ENCODE measurements around the gene MAP4K2. TPM values are rescaled to one million over a fixed set of nuclear protein-coding genes. Genes with fewer than 3 reads are reported as not detected.

The MAP4K2 gene
- polyA plus RNA-seq, 1 of the 3 experiments (the other 2 are of a cell fraction) = 20.0 TPM

- under 1% methylated on average over 29 of the region's 46 CpGs for whole genome bisulfite sequencing (ENCODE audit: low lambda C conversion rate)
- Histone ChIP-seq H3F3A (replicated peaks; ENCODE audit: insufficient read depth) (peaks cover 4% of the 10 kb centered on the region), H3K36me3 (replicated peaks in 1 of 2; ENCODE audit: control insufficient read depth in 1 of 2, insufficient read depth in 2 of 2, low read length in 1 of 2) (peaks cover 0 to 24% of the 10 kb centered on the region in 2 experiments), H3K27me3 (ENCODE audit: insufficient read depth) (no peaks in the 10 kb centered on the region), H3K27ac (ENCODE audit: low read depth in 2 of 2, low read length in 1 of 2) (peak within 1 kb of the TSS; percentile 39 to 48; a peak in 2 of 4 replicates), H3K9ac (peak within 1 kb of the TSS; percentile 73), H2AFZ (ENCODE audit: low read depth) (peak within 1 kb of the TSS; percentile 93; the same call in 1 of the 2 replicates), H3K9me3 (no peaks in the 10 kb centered on the region), H3K4me3 (ENCODE audit: low read depth in 2 of 2, low read length in 1 of 2) (peak within 1 kb of the TSS; percentile 68 to 96), H3K79me2 (ENCODE audit: insufficient read depth) (peaks cover 11% of the 10 kb centered on the region), H4K20me1 (ENCODE audit: insufficient read depth) (no peaks in the 10 kb centered on the region), H3K4me1 (ENCODE audit: control insufficient read depth in 1 of 2, insufficient read depth in 2 of 2, low read depth in 1 of 2, low read length in 1 of 2) (peaks cover 8% of the 10 kb centered on the region in 2 experiments; a peak in 2 of 4 replicates), H3K4me2 (peak within 1 kb of the TSS; percentile 99), H3K9me2 (no peaks in the 10 kb centered on the region)
- DNase-seq = peak; percentile 97
- TF ChIP-seq JUND (IDR thresholded peaks at IDR 0.05) = no peak
- no peak for TF ChIP-seq USF2 (IDR thresholded peaks at IDR 0.05; ENCODE audit: borderline replicate concordance, low read depth, low read length)
- no peak for TF ChIP-seq EP300 (IDR thresholded peaks at IDR 0.05; ENCODE audit: borderline replicate concordance in 1 of 2, low read depth in 1 of 2, low read length in 1 of 2)
- peak; percentile 53; the same call in 1 of the 2 replicates for TF ChIP-seq TAF1 (IDR thresholded peaks at IDR 0.05; ENCODE audit: borderline replicate concordance, low read depth, low read length)
- no peak for TF ChIP-seq NFIC (IDR thresholded peaks at IDR 0.05; ENCODE audit: borderline replicate concordance)
- TF ChIP-seq, protein P1, sequence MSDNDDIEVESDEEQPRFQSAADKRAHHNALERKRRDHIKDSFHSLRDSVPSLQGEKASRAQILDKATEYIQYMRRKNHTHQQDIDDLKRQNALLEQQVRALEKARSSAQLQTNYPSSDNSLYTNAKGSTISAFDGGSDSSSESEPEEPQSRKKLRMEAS (IDR thresholded peaks at IDR 0.05; ENCODE audit: low read depth) = peak; percentile 68
- TF ChIP-seq SMC3 (IDR thresholded peaks at IDR 0.05; ENCODE audit: low read depth, low read length) = no peak
- peak; percentile 90 for TF ChIP-seq ELF1 (IDR thresholded peaks at IDR 0.05)
- TF ChIP-seq YY1 (IDR thresholded peaks at IDR 0.05; ENCODE audit: low read depth) = peak; percentile 51; the same call in 1 of the 2 replicates
- peak; percentile 47 for TF ChIP-seq NRF1 (IDR thresholded peaks at IDR 0.05; ENCODE audit: low read depth, low read length)
- TF ChIP-seq POLR2AphosphoS5 (IDR thresholded peaks at IDR 0.05; ENCODE audit: low read depth, low read length) = peak; percentile 79
- TF ChIP-seq GABPA (IDR thresholded peaks at IDR 0.05; ENCODE audit: low read depth) = peak; percentile 77
- TF ChIP-seq MXI1 (IDR thresholded peaks at IDR 0.05; ENCODE audit: low read depth, low read length) = peak; percentile 91
- peak; percentile 57; the same call in 1 of the 2 replicates for TF ChIP-seq SIN3A (IDR thresholded peaks at IDR 0.05; ENCODE audit: borderline replicate concordance, low read depth, low read length)
- POLR2A ChIA-PET = interaction anchor here (0.5 to 1.7 kb wide), 6 partner anchors 12 to 200 kb away, joined by 3 to 6 read pairs (median 4); partner anchors contain the start of gene EHD1
- CTCF ChIA-PET = interaction anchor here (0.9 to 1.6 kb wide), 7 partner anchors 10 to 122 kb away, joined by 3 to 6 read pairs (median 4); partner anchors contain the start of gene CDC42BPG
These were observed 7.4 kb upstream of the MAP4K2 start, which contains the start of gene MEN1 for GRCh38 chr11:64810271-64810890. Gene MEN1, minus strand, starts transcription at chr11:64810551. Its CDS starts 442 bp downstream, at chr11:64810109.

DNA sequence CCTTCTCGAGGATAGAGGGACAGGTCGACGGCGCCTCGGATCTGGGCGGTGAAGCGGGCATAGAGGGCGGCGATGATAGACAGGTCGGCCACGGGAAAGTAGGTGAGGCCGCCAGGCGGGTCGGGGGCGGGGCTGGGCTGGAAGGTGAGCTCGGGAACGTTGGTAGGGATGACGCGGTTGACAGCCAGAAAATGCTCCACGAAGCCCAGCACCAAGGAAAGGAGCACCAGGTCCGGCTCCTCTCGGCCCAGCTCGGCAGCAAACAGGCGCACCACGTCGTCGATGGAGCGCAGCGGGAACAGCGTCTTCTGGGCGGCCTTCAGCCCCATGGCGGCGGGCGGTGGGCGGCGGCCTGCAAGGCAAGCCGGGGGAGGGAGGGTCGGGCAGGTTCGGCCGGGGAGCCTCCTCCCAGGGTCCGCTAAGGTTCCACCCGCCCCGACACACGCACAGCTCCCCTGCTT, 6.8 kb upstream of the MAP4K2 start:
- H3K4me2 ChIP-seq = peak overlapping the region; percentile 99
- H3K79me2 ChIP-seq (ENCODE audit: insufficient read depth) = peaks cover 11% of the 10 kb centered on the region
- peak overlapping the region; percentile 39 to 48; a peak in 2 of 4 replicates for H3K27ac ChIP-seq (ENCODE audit: low read depth in 2 of 2, low read length in 1 of 2)
- 0 out of 2 replicates have a peak overlapping the region, but pooled peaks have one; percentile 79 for H2AFZ ChIP-seq (ENCODE audit: low read depth)
- H3F3A ChIP-seq (replicated peaks; ENCODE audit: insufficient read depth) = peaks cover 4% of the 10 kb centered on the region
- no peaks in the 10 kb centered on the region for H3K9me3 ChIP-seq
- H3K9me2 ChIP-seq = no peaks in the 10 kb centered on the region
- POLR2A ChIA-PET = interaction anchor here (0.5 to 0.8 kb wide), 2 partner anchors 13 to 200 kb away, joined by 3 to 5 read pairs; no protein-coding TSS in a partner anchor
- peak overlapping the region; percentile 68 to 96 for H3K4me3 ChIP-seq (ENCODE audit: low read depth in 2 of 2, low read length in 1 of 2)
- DNase-seq = peak; percentile 81
- H3K27me3 ChIP-seq (ENCODE audit: insufficient read depth) = no peaks in the 10 kb centered on the region
- peak overlapping the region; percentile 73 for H3K9ac ChIP-seq
- no peaks in the 10 kb centered on the region for H4K20me1 ChIP-seq (ENCODE audit: insufficient read depth)
- H3K4me1 ChIP-seq (ENCODE audit: control insufficient read depth in 1 of 2, insufficient read depth in 2 of 2, low read depth in 1 of 2, low read length in 1 of 2) = peaks cover 8% of the 10 kb centered on the region in 2 experiments; a peak in 2 of 4 replicates
- H3K36me3 ChIP-seq (replicated peaks in 1 of 2; ENCODE audit: control insufficient read depth in 1 of 2, insufficient read depth in 2 of 2, low read length in 1 of 2) = peaks cover 0 to 29% of the 10 kb centered on the region in 2 experiments
- 8% methylated on average over 20 of the region's 44 CpGs for WGBS (ENCODE audit: low lambda C conversion rate)
- CTCF ChIA-PET = interaction anchor here (1.2 to 1.7 kb wide), 6 partner anchors 9 to 85 kb away, joined by 3 to 4 read pairs (median 4); partner anchors contain the start of gene CDC42BPG
- TF ChIP-seq REST (IDR thresholded peaks at IDR 0.05; ENCODE audit: low read depth, low read length) (no peak), MXI1 (IDR thresholded peaks at IDR 0.05; ENCODE audit: low read depth, low read length) (no peak), SMC3 (IDR thresholded peaks at IDR 0.05; ENCODE audit: low read depth, low read length) (no peak), JUND (IDR thresholded peaks at IDR 0.05) (no peak), RFX5 (IDR thresholded peaks at IDR 0.05; ENCODE audit: low read length) (no peak), MEF2A (IDR thresholded peaks at IDR 0.05; ENCODE audit: borderline replicate concordance, low read depth) (no peak), USF2 (IDR thresholded peaks at IDR 0.05; ENCODE audit: borderline replicate concordance, low read depth, low read length) (no peak), GATA2 (CRISPR knock-in tag; IDR thresholded peaks at IDR 0.05) (no peak), FOSL2 (IDR thresholded peaks at IDR 0.05; ENCODE audit: borderline replicate concordance, low read depth) (no peak), EZH2phosphoT487 (IDR thresholded peaks at IDR 0.05; ENCODE audit: borderline replicate concordance, low read depth) (no peak)
